ENCODE results near the gene DNAH1. TPM values are rescaled to one million over a fixed set of nuclear protein-coding genes. Genes with fewer than 3 reads are reported as not detected.

DNAH1 gene
- 1.5 and 7.0 TPM in 2 replicates for total RNA-seq

GRCh38 chr3:52315977-52316764 is at the start of gene DNAH1:
Gene DNAH1 (plus strand): TSS chr3:52316319. CDS start chr3:52322443, 6,124 bp downstream.

DNA sequence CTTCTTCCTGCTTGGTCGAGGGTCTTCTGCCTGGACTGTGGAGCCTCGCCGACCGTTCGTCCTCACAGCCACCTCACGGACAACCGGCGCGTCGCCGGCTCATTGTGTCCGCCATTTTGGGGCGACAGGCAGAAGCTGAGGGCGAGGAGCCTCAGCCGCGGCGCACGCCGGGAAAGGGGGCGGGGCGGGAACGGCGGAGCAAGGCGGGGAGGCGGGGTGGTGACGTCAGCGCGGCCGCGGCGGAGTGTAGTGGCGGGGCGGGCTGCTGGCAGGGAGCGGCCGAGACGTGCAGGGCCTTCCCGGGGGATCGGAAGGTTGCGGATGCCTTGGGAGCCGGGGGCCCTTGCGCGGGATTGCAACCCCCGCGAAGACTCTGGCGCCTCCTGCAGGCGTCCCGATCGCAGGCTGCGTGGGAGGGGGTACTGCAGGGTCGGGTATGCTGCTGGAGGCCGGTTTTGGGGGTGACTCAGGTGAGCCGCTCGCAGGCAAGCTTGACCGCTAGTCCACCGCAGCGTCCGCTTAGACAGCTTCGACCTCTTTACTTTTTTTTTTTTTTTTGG is 37.5 kb upstream of the DNAH1 start, which contains the start of gene WDR82:
Gene WDR82, minus strand, starts transcription at position 140 of the 560 bp plus-strand sequence. CDS start 288 bp downstream, outside the sequence.

GRCh38 chr3:52444860-52445793 is 129.0 kb downstream of the DNAH1 start, which contains the start of gene SEMA3G:
Gene SEMA3G (minus strand): TSS chr3:52445103. CDS start chr3:52445027, 76 bp downstream.

Other genes starting within 250 kb of the DNAH1 start
- 10.5 and 11.4 TPM in 2 replicates for gene POC1A, start 161.9 kb upstream of the DNAH1 start, total RNA-seq
- 32.7 and 41.0 TPM in 2 replicates for gene ALAS1, start 118.2 kb upstream of the DNAH1 start, total RNA-seq
- gene TLR9, start 90.7 kb upstream of the DNAH1 start, total RNA-seq = under 0.01 and 0.06 TPM in 2 replicates
- gene TWF2, start 77.2 kb upstream of the DNAH1 start, total RNA-seq = 111 and 129 TPM in 2 replicates
- gene PPM1M, start 70.6 kb upstream of the DNAH1 start, total RNA-seq = 11.8 and 20.8 TPM in 2 replicates
- gene WDR82, start 37.7 kb upstream of the DNAH1 start, total RNA-seq = 53.3 and 97.9 TPM in 2 replicates
- gene GLYCTK, start 28.5 kb upstream of the DNAH1 start, total RNA-seq = 14.9 and 17.2 TPM in 2 replicates
- gene BAP1, start 93.7 kb downstream of the DNAH1 start, total RNA-seq = 62.2 and 78.0 TPM in 2 replicates
- gene PHF7, start 94.3 kb downstream of the DNAH1 start, total RNA-seq = 3.2 and 4.5 TPM in 2 replicates
- gene SEMA3G, start 128.8 kb downstream of the DNAH1 start, total RNA-seq = 6.8 and 83.5 TPM in 2 replicates
- gene TNNC1, start 137.7 kb downstream of the DNAH1 start, total RNA-seq = 0.25 TPM in 1 of 2 replicates, not detected in the other
- gene NISCH, start 139.3 kb downstream of the DNAH1 start, total RNA-seq = 46.6 and 113 TPM in 2 replicates
- gene STAB1, start 179.0 kb downstream of the DNAH1 start, total RNA-seq = 173 and 482 TPM in 2 replicates
- gene NT5DC2, start 217.5 kb downstream of the DNAH1 start, total RNA-seq = 23.6 and 97.7 TPM in 2 replicates
- gene UQCC5, start 220.3 kb downstream of the DNAH1 start, total RNA-seq = 4.7 and 5.7 TPM in 2 replicates

Measured in bladder microvascular endothelial cell (primary cell).